Activated T-cell treated with anti-CD3 and anti-CD28 coated beads for 48 hours (primary cell): Measurements from ENCODE around the gene MAPKAP1.

Experiments
- DNase-seq: peaks from one replicate; pipeline ENCODE4 v3.0.0-alpha.2; 2020; ENCODE audit warnings: low read depth

Gene MAPKAP1

GRCh38 chr9:125564631-125565030 is 142.4 kb downstream of the MAPKAP1 start:
- DNase-seq: no peak

DNA sequence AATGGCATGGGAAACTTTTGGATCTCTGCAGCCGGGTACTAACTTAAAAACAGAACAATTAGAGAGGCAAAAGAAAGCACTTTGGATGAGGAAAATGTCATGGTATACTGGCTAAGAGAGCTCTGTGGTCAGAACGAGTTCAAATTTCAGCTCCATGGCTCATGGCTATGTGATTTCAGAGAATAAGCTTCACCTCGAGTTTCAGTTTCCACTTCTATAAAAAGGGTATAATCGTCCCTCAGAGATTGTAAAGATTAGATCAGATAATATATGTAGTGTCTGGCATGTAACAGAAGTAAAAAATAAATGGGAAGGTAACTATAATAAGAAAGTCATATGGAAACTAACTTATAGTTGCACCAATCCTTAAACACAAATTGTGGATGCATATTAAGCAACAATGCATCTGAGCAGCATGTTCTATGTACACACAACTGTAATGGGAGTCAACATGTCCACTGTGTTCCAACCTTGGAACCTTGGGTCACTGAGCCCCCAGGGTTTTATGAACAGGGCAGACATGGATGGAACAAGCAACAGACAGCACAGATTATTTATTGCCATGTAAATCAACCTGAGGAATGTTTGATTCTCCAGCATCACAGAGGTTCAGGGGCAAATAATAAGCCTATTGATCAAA is 145.4 kb downstream of the MAPKAP1 start:
- DNase-seq: no peak

DNA sequence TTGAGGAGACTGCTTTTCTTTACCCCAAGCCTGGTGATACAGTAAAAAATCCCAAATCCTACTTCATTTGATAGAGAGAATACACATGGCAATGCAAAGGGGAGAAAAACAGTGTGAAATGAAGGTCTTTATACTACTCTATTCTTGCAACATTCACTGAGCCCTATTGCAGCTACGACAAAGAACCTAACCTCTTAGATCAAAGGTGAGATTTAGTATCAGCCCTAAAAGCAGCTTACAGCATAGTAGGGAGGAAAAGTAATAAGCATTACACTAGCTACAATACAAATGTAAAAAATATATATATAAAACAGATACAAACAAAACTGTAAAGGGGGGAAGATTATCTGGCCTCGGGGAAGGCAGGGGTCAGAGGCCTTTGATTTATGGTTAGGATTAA is 147.1 kb downstream of the MAPKAP1 start:
- no peak for DNase-seq

GRCh38 chr9:125559194-125559593 is 147.8 kb downstream of the MAPKAP1 start:
- DNase-seq: no peak

DNA sequence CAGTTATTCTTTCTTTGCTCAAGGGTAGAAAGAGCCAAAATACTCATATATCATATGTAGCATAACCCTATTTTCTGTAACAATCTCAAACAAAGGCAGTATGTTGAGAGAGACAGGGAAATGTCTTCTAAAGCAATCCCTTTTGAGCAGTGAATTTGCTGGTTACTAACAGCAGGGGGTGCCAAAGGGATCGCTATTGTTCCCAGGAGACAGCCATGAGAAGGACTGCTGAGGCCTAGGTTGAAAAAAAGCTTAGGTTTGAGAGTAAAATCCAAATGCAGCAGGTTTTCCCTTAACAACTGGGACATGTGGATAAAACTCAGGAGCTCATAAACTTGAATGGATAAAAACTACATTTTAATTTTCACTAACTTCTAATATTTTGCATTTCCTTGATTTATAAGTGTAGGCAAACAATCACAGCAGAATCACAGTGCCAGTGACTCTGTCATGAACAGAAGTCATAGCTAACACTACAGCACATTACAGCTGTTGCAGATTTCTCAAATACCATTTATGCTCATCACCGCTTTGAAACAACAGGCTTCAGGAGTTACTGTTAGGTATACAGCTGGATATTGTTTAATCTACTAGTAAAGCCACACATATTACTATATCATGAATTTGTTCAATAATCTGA is 148.4 kb downstream of the MAPKAP1 start:
- peak; percentile 31 for DNase-seq

GRCh38 chr9:125556046-125556721 is 150.8 kb downstream of the MAPKAP1 start:
- no peak for DNase-seq

DNA sequence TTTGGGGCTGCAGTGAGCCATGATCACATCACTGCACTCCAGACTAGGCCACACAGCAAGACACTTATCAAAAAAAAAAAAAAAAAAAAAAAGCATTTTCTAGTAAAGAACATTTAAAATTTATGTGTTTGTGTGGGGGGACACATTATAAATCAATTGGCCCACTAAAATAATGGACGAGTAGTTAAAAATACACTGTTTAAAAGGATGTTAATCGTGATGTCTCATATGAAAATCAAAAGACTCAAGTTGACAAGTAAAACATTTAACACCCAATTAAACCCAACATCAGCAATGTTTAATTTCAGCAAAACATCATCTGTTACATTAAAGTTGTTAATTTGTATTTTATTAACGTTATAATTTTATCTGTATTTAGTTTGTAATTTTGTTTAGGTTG is 152.3 kb downstream of the MAPKAP1 start:
- no peak for DNase-seq

GRCh38 chr9:125551781-125552180 is 155.2 kb downstream of the MAPKAP1 start:
- no peak for DNase-seq

DNA sequence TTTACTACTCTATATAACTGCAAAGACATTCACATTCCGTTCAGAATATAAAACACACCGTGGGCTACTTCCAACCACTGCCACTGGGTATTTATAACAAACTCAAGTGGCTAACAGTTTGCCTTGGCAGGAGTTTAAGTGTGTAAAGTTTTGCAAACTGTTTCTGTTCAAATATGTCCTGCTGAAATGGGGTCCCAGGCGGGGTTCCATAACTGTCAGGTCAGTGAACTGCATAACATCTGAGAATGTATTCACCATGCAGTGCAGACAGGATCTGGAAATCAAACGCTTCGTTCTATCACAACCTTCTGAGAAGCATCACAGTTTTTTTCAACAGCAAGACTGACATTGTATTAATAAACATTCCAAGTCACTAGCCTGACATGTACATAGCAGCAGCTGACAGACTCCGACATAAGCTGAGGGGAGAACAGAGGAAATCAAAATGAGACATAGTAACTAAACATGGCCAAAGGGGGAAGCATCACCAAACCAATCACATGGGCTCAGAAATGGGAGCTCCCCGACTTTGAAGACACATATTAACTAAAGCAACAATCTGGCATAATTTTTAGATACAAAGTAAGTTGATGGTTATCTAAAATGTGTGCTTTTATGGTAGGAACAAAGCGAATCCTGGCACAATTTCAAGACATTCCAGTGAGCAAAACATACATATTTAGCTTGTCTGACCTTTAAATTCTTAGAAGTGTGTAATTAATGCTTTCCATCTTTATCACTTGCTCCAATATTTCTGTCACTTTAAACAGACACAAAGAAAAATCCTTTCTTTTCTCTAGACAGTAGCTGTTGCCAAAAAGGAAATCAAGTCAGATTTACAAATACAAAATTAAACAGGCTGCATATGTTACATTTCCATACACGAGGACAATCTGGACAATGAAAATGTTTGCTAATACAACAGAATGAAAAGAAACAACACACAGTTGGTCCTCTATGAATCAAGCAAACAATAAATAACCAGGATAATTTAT is 156.8 kb downstream of the MAPKAP1 start:
- DNase-seq: no peak

DNA sequence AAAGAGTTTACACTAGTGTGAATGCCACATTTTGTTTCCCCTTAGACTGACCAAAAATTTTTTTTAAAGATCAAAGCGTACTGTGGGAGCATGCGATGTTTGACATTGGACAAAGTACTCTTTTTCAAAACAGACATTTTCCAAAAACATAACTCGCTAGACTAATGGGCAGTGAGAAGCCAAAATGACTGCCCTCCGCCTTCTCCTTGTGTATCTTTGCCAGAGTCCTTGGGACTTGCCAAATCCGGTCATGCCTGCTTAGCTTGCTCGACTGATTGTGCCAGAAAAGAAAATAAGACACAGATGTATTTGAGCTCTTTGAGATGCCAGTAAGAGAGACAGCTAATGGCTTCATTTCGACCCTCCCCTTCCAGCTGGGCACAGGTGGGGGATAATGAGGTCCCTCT is 157.5 kb downstream of the MAPKAP1 start:
- no peak for DNase-seq

GRCh38 chr9:125549039-125549438 is 158.0 kb downstream of the MAPKAP1 start:
- no peak for DNase-seq

DNA sequence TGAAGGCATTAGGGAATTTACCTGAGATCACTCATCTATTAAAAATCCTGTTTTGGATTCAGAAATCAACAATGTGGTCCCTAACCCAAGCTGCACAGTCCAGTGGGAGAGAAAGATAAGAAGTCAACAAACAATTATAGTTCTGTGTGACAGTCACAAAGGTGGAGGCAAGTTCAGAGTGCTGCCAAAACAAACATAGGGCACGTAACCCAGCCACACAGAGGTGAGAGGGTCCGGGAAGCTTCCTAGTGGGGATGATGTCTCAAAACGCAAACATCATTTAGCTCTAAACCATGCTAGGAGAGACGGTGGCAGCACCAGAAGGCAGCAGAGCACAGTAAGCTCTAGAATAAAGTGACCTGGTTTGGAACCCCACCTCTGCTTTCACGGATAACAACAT is 158.9 kb downstream of the MAPKAP1 start:
- no peak for DNase-seq

DNA sequence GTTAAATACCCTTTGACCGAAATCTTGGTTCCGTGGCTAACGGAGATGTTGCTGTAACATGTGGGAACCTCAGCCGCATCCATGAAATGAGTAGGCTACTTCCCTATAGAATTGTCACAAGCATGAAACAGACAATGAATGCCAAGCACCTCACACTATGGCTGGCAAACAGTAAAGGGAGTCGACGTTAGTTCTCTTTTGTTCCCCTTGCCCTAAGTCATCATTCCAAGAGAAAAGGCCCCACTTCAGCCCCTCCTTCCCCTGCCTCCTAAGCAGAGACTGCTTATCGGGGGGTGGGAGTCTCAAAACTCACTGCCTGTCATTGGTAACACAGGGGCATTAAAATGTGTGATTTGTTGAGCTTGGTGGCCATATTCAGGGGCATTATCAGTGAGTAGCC is 159.6 kb downstream of the MAPKAP1 start:
- no peak for DNase-seq

- no peak for DNase-seq
Measured at GRCh38 chr9:125545845-125546244, 161.2 kb downstream of the MAPKAP1 start.

GRCh38 chr9:125544988-125545651 is 161.9 kb downstream of the MAPKAP1 start:
- DNase-seq: no peak

DNA sequence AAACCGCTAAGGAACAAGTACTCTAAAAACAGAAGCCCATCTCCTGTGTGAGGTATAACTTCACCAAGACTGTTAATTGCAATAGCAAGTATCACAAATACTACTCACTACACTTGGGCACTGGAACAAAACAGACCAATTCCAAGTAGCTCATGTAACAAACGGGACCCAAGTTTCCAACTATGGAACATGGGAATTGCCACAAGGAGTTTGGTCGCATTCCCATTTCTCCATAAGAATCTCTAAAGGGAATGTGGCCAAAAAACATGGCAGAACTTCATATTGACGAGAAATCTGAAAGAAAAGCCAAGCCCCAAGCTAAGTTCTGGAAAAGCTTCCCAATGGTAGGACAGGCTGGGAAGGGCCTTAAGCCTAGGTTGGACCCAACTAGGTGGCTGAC is 162.5 kb downstream of the MAPKAP1 start:
- DNase-seq: no peak

DNA sequence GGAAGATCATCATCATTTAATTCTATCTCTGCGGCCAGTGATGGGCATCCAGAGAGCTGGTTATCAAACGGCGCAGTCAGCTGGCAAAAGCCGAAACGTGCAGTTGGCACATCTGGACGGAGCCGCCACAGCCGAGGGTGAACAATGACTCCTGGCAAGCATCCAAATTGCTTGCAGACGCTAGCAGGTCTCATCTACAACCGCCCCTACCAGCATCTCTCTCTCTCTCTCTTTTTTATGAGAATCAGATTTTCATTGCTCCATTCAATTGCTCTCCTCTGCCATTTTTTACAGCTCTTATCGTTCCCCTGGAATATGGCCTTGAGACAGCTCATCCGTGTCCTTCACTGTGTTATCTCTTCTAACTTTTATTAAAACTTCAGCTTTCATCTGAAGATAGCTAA is 165.2 kb downstream of the MAPKAP1 start:
- DNase-seq: no peak

- no peak for DNase-seq
Measured at GRCh38 chr9:125540497-125540896, 166.5 kb downstream of the MAPKAP1 start.

DNA sequence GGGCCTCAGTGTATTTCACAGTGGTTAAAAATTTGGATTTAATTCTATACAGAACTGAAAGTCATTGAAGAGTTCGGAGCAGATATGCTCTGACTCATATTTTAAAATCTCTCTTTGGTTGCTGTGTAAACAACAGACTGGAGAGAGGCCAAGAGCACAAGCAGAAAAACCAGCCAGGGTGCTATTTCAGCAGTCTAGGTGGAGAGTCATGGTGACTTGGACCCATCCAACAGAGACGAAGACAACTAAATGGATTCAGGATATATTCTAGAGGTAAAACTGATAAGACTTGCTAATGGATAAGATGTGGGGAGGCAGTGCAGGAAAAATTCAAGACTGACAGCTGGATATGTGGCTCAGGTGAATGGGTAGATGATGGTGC is 168.9 kb downstream of the MAPKAP1 start:
- DNase-seq: no peak

GRCh38 chr9:125537442-125538091 is 169.4 kb downstream of the MAPKAP1 start:
- DNase-seq: no peak

GRCh38 chr9:125536776-125537175 is 170.2 kb downstream of the MAPKAP1 start:
- DNase-seq: no peak
